Measurements from ENCODE around the gene HPCA. TPM values are rescaled to one million over a fixed set of nuclear protein-coding genes. Genes with fewer than 3 reads are reported as not detected.

The HPCA gene
- total RNA-seq: not detected

GRCh38 chr1:32886004-32886827 lies at the start of gene HPCA:
HPCA (plus strand) TSS chr1:32886491; CDS start chr1:32888899, 2,408 bp downstream.
- Histone ChIP-seq H3K36me3 (replicated peaks in 1 of 2; ENCODE audit: insufficient read depth in 1 of 2, low read depth in 2 of 2) (no peaks in the 10 kb centered on the region), H3K4me3 (no peak within 1 kb of the TSS), H3K27me3 (peaks cover 0 to 14% of the 10 kb centered on the region in 2 donors), H3K4me1 (peaks cover 21% of the 10 kb centered on the region), H3K27ac (no peak within 1 kb of the TSS), H3K9me3 (no peaks in the 10 kb centered on the region)
- TF ChIP-seq CTCF (IDR thresholded peaks at IDR 0.05) (peak; percentile 29 to 60 (median 47)), POLR2A (IDR thresholded peaks at IDR 0.05) (no peak)
- DNase-seq (peak; percentile 63 to 78 (median 66)), ATAC-seq (peak; percentile 76)
- 0 to 2% methylated on average over 7 to 50 of the region's 79 CpGs for WGBS, 2 donors
- intact Hi-C loops (cut with DNase I): no loop called here

- no peak for DNase-seq
- Histone ChIP-seq H3K9me3 (no peaks in the 10 kb centered on the region), H3K27ac (no peak overlapping the region), H3K27me3 (no peaks in the 10 kb centered on the region), H3K4me1 (no peaks in the 10 kb centered on the region), H3K4me3 (no peak overlapping the region), H3K36me3 (replicated peaks in 1 of 2; ENCODE audit: insufficient read depth in 1 of 2, low read depth in 2 of 2) (no peaks in the 10 kb centered on the region)
- TF ChIP-seq POLR2A (IDR thresholded peaks at IDR 0.05): no peak
- no peak for TF ChIP-seq CTCF (IDR thresholded peaks at IDR 0.05)
- 41 to 43% methylated on average over 2 of the region's 2 CpGs for WGBS, 2 donors
- no peak for ATAC-seq
- intact Hi-C loops (cut with DNase I): no loop called here
Observed at GRCh38 chr1:32848354-32849063, 37.8 kb upstream of the HPCA start.

GRCh38 chr1:32855861-32856617 lies 30.3 kb upstream of the HPCA start:
- no peaks in the 10 kb centered on the region for H3K4me1 ChIP-seq
- ATAC-seq (no peak), DNase-seq (no peak)
- peaks cover 0 to 2% of the 10 kb centered on the region in 2 donors for H3K36me3 ChIP-seq (replicated peaks in 1 of 2; ENCODE audit: insufficient read depth in 1 of 2, low read depth in 2 of 2)
- no peaks in the 10 kb centered on the region for H3K27me3 ChIP-seq
- no peak for TF ChIP-seq POLR2A (IDR thresholded peaks at IDR 0.05)
- H3K27ac ChIP-seq: no peak overlapping the region
- no peak overlapping the region for H3K4me3 ChIP-seq
- WGBS, 2 donors: 87 to 97% methylated on average over 13 of the region's 13 CpGs
- H3K9me3 ChIP-seq: no peaks in the 10 kb centered on the region
- intact Hi-C loops (cut with DNase I): no loop called here

DNA sequence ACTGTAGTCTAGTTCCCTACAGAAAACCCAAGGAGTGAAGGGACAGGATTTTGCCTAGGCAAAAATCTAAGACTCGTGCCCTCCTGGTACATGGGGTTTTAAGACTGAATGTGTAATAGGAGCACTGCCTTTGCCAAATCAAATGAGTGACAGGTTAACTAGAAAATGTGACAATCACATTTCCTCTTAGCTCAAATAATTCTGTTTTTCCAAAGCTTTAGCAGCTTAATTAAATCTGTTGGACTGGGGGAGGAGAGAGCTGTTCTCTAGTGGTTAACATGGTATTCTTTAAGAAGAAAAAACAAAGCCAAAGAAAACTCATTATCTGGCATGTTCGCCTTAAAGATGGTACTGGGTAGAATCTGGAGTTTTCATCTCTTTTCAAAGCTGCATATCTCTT lies 28.2 kb upstream of the HPCA start:
- 96 to 98% methylated on average over 2 of the region's 2 CpGs for WGBS, 2 donors
- Histone ChIP-seq H3K4me3 (no peak overlapping the region), H3K27me3 (no peaks in the 10 kb centered on the region), H3K4me1 (no peaks in the 10 kb centered on the region), H3K36me3 (replicated peaks in 1 of 2; ENCODE audit: insufficient read depth in 1 of 2, low read depth in 2 of 2) (peaks cover 0 to 4% of the 10 kb centered on the region in 2 donors), H3K27ac (no peak overlapping the region), H3K9me3 (no peaks in the 10 kb centered on the region)
- ATAC-seq (no peak), DNase-seq (no peak)
- TF ChIP-seq POLR2A (IDR thresholded peaks at IDR 0.05): no peak
- intact Hi-C loops (cut with DNase I): no loop called here

GRCh38 chr1:32858791-32859190 lies 27.5 kb upstream of the HPCA start:
- H3K36me3 ChIP-seq (replicated peaks in 1 of 2; ENCODE audit: insufficient read depth in 1 of 2, low read depth in 2 of 2): peaks cover 0 to 4% of the 10 kb centered on the region in 2 donors
- no peaks in the 10 kb centered on the region for H3K27me3 ChIP-seq
- 93% methylated on average over 7 of the region's 7 CpGs for WGBS, 2 donors
- H3K27ac ChIP-seq: no peak overlapping the region
- no peak overlapping the region for H3K4me3 ChIP-seq
- intact Hi-C loops (cut with DNase I): no loop called here
- H3K9me3 ChIP-seq: no peaks in the 10 kb centered on the region
- TF ChIP-seq POLR2A (IDR thresholded peaks at IDR 0.05) (no peak), CTCF (IDR thresholded peaks at IDR 0.05) (no peak)
- no peak for ATAC-seq
- no peaks in the 10 kb centered on the region for H3K4me1 ChIP-seq
- no peak for DNase-seq
